ENCODE measurements around the gene MYF5. TPM values are rescaled to one million over a fixed set of nuclear protein-coding genes. Genes with fewer than 3 reads are reported as not detected.

The MYF5 gene
- total RNA-seq, 2 donors from 2014 or later = not detected

- H3K27ac Mint-ChIP-seq = no peak overlapping the region
- H3K4me3 Mint-ChIP-seq = no peak overlapping the region
- H3K27me3 Mint-ChIP-seq = peaks cover 30% of the 10 kb centered on the region
- no peaks in the 10 kb centered on the region for H3K36me3 Mint-ChIP-seq (ENCODE audit: low read depth)
- no peak for ATAC-seq (replicated peaks)
- H3K9me3 Mint-ChIP-seq = peaks cover 5% of the 10 kb centered on the region
- no peaks in the 10 kb centered on the region for H3K4me1 Mint-ChIP-seq
Measured at GRCh38 chr12:80713419-80713818, 3.3 kb upstream of the MYF5 start.

GRCh38 chr12:80714055-80714454 lies 2.7 kb upstream of the MYF5 start:
- no peaks in the 10 kb centered on the region for H3K4me1 Mint-ChIP-seq
- no peak overlapping the region for H3K4me3 Mint-ChIP-seq
- peaks cover 25% of the 10 kb centered on the region for H3K27me3 Mint-ChIP-seq
- peaks cover 5% of the 10 kb centered on the region for H3K9me3 Mint-ChIP-seq
- no peaks in the 10 kb centered on the region for H3K36me3 Mint-ChIP-seq (ENCODE audit: low read depth)
- no peak for ATAC-seq (replicated peaks)
- no peak overlapping the region for H3K27ac Mint-ChIP-seq

- Mint-ChIP-seq H3K27me3 (peaks cover 25% of the 10 kb centered on the region), H3K27ac (no peak overlapping the region), H3K4me1 (no peaks in the 10 kb centered on the region), H3K36me3 (ENCODE audit: low read depth) (no peaks in the 10 kb centered on the region), H3K9me3 (peaks cover 5% of the 10 kb centered on the region), H3K4me3 (no peak overlapping the region)
- no peak for ATAC-seq (replicated peaks)
Measured at GRCh38 chr12:80714846-80715245, 1.9 kb upstream of the MYF5 start.

GRCh38 chr12:80715713-80716249 lies 931 bp upstream of the MYF5 start:
- Mint-ChIP-seq H3K4me1 (no peaks in the 10 kb centered on the region), H3K36me3 (ENCODE audit: low read depth) (no peaks in the 10 kb centered on the region), H3K4me3 (no peak overlapping the region), H3K27me3 (peaks cover 17% of the 10 kb centered on the region), H3K27ac (no peak overlapping the region), H3K9me3 (peaks cover 5% of the 10 kb centered on the region)
- ATAC-seq (replicated peaks) = no peak

GRCh38 chr12:80717856-80718255 lies 1.1 kb downstream of the MYF5 start:
- peaks cover 5% of the 10 kb centered on the region for H3K9me3 Mint-ChIP-seq
- H3K27me3 Mint-ChIP-seq = peaks cover 17% of the 10 kb centered on the region
- H3K27ac Mint-ChIP-seq = no peak overlapping the region
- no peaks in the 10 kb centered on the region for H3K36me3 Mint-ChIP-seq (ENCODE audit: low read depth)
- no peaks in the 10 kb centered on the region for H3K4me1 Mint-ChIP-seq
- H3K4me3 Mint-ChIP-seq = no peak overlapping the region
- no peak for ATAC-seq (replicated peaks)

GRCh38 chr12:80720516-80720915 lies 3.8 kb downstream of the MYF5 start:
- Mint-ChIP-seq H3K9me3 (peaks cover 5% of the 10 kb centered on the region), H3K36me3 (ENCODE audit: low read depth) (no peaks in the 10 kb centered on the region), H3K4me3 (no peak overlapping the region), H3K27me3 (peaks cover 3% of the 10 kb centered on the region), H3K4me1 (no peaks in the 10 kb centered on the region), H3K27ac (no peak overlapping the region)
- no peak for ATAC-seq (replicated peaks)

GRCh38 chr12:80721326-80721725 lies 4.6 kb downstream of the MYF5 start:
- Mint-ChIP-seq H3K4me3 (no peak overlapping the region), H3K9me3 (no peaks in the 10 kb centered on the region), H3K27ac (no peak overlapping the region), H3K4me1 (no peaks in the 10 kb centered on the region), H3K27me3 (peaks cover 2% of the 10 kb centered on the region), H3K36me3 (ENCODE audit: low read depth) (no peaks in the 10 kb centered on the region)
- ATAC-seq (replicated peaks) = no peak

GRCh38 chr12:80745851-80746505 lies 29.3 kb downstream of the MYF5 start:
- H3K27ac Mint-ChIP-seq = no peak overlapping the region
- H3K9me3 Mint-ChIP-seq = peaks cover 7% of the 10 kb centered on the region
- H3K27me3 Mint-ChIP-seq = no peaks in the 10 kb centered on the region
- no peak overlapping the region for H3K4me3 Mint-ChIP-seq
- H3K36me3 Mint-ChIP-seq (ENCODE audit: low read depth) = no peaks in the 10 kb centered on the region
- ATAC-seq (replicated peaks) = no peak
- H3K4me1 Mint-ChIP-seq = no peaks in the 10 kb centered on the region

- ATAC-seq (replicated peaks) = no peak
- H3K9me3 Mint-ChIP-seq = peaks cover 10% of the 10 kb centered on the region
- no peaks in the 10 kb centered on the region for H3K4me1 Mint-ChIP-seq
- H3K27ac Mint-ChIP-seq = no peak overlapping the region
- no peaks in the 10 kb centered on the region for H3K36me3 Mint-ChIP-seq (ENCODE audit: low read depth)
- no peaks in the 10 kb centered on the region for H3K27me3 Mint-ChIP-seq
- H3K4me3 Mint-ChIP-seq = no peak overlapping the region
Measured at GRCh38 chr12:80747800-80748199, 31.1 kb downstream of the MYF5 start.

- Mint-ChIP-seq H3K36me3 (ENCODE audit: low read depth) (no peaks in the 10 kb centered on the region), H3K27ac (no peak overlapping the region), H3K4me1 (no peaks in the 10 kb centered on the region), H3K27me3 (no peaks in the 10 kb centered on the region), H3K4me3 (no peak overlapping the region), H3K9me3 (peaks cover 6% of the 10 kb centered on the region)
- ATAC-seq (replicated peaks) = no peak
Measured at GRCh38 chr12:80749456-80749855, 32.7 kb downstream of the MYF5 start.

- no peak for ATAC-seq (replicated peaks)
- Mint-ChIP-seq H3K4me1 (no peaks in the 10 kb centered on the region), H3K27ac (no peak overlapping the region), H3K27me3 (no peaks in the 10 kb centered on the region), H3K36me3 (ENCODE audit: low read depth) (no peaks in the 10 kb centered on the region), H3K9me3 (peaks cover 15% of the 10 kb centered on the region), H3K4me3 (no peak overlapping the region)
Measured at GRCh38 chr12:80752464-80752863, 35.8 kb downstream of the MYF5 start.

GRCh38 chr12:80754274-80754673 lies 37.6 kb downstream of the MYF5 start:
- Mint-ChIP-seq H3K9me3 (peaks cover 15% of the 10 kb centered on the region), H3K36me3 (ENCODE audit: low read depth) (no peaks in the 10 kb centered on the region), H3K4me1 (no peaks in the 10 kb centered on the region), H3K27me3 (no peaks in the 10 kb centered on the region), H3K4me3 (no peak overlapping the region), H3K27ac (no peak overlapping the region)
- no peak for ATAC-seq (replicated peaks)

GRCh38 chr12:80756875-80757274 lies 40.2 kb downstream of the MYF5 start:
- Mint-ChIP-seq H3K27ac (no peak overlapping the region), H3K4me1 (no peaks in the 10 kb centered on the region), H3K36me3 (ENCODE audit: low read depth) (no peaks in the 10 kb centered on the region), H3K27me3 (no peaks in the 10 kb centered on the region), H3K4me3 (no peak overlapping the region), H3K9me3 (peaks cover 11% of the 10 kb centered on the region)
- no peak for ATAC-seq (replicated peaks)

GRCh38 chr12:80761838-80762237 lies 45.1 kb downstream of the MYF5 start:
- no peak for ATAC-seq (replicated peaks)
- Mint-ChIP-seq H3K4me3 (no peak overlapping the region), H3K27ac (no peak overlapping the region), H3K4me1 (no peaks in the 10 kb centered on the region), H3K36me3 (ENCODE audit: low read depth) (no peaks in the 10 kb centered on the region), H3K27me3 (no peaks in the 10 kb centered on the region), H3K9me3 (no peaks in the 10 kb centered on the region)

GRCh38 chr12:80763874-80764273 lies 47.2 kb downstream of the MYF5 start:
- Mint-ChIP-seq H3K27me3 (no peaks in the 10 kb centered on the region), H3K4me3 (no peak overlapping the region), H3K9me3 (no peaks in the 10 kb centered on the region), H3K27ac (no peak overlapping the region), H3K36me3 (ENCODE audit: low read depth) (no peaks in the 10 kb centered on the region), H3K4me1 (no peaks in the 10 kb centered on the region)
- ATAC-seq (replicated peaks) = no peak

- H3K27me3 Mint-ChIP-seq = no peaks in the 10 kb centered on the region
- H3K9me3 Mint-ChIP-seq = peaks cover 4% of the 10 kb centered on the region
- H3K27ac Mint-ChIP-seq = no peak overlapping the region
- H3K4me3 Mint-ChIP-seq = no peak overlapping the region
- no peaks in the 10 kb centered on the region for H3K36me3 Mint-ChIP-seq (ENCODE audit: low read depth)
- no peaks in the 10 kb centered on the region for H3K4me1 Mint-ChIP-seq
- no peak for ATAC-seq (replicated peaks)
Measured at GRCh38 chr12:80766210-80766609, 49.5 kb downstream of the MYF5 start.
